Astrocyte (in vitro differentiated cells and primary cell): ENCODE data around the gene COL6A1. TPM values are rescaled to one million over a fixed set of nuclear protein-coding genes. Genes with fewer than 3 reads are reported as not detected.

Experiments used
- DNase-seq: peaks from one replicate; pipeline ENCODE4 v3.0.0-alpha.2; 2010; ENCODE audit warnings: low read depth
- FAIRE-seq: peaks from 2 replicates; lab custom pipeline; 2011; peaks lifted over from hg19 to GRCh38; lab: Jason Lieb, UNC
- H2AFZ ChIP-seq: 2 replicates; pipeline ENCODE4 v1.6.0; 2012; ENCODE audit warnings: low read depth, low read length, inconsistent platforms
- H3K27ac ChIP-seq: 2 replicates; pipeline ENCODE4 v1.5.1; 2011; ENCODE audit warnings: low read depth, low read length, inconsistent platforms
- H3K27me3 ChIP-seq: 2 replicates; pipeline ENCODE4 v1.6.0; 2011; ENCODE audit warnings: low read length, inconsistent platforms; ENCODE audit not compliant: insufficient read depth
- H3K36me3 ChIP-seq: 2 replicates; pipeline ENCODE4 v1.5.1; 2011; ENCODE audit warnings: low read length, inconsistent platforms; ENCODE audit not compliant: insufficient read depth
- H3K4me1 ChIP-seq: 2 replicates; pipeline ENCODE4 v1.5.1; 2011; ENCODE audit warnings: low read length, inconsistent platforms; ENCODE audit not compliant: insufficient read depth
- H3K4me2 ChIP-seq: 2 replicates; pipeline ENCODE4 v1.6.0; 2012; ENCODE audit warnings: low read length, inconsistent platforms
- H3K4me3 ChIP-seq: 2 replicates; pipeline ENCODE4 v1.5.1; 2011; ENCODE audit warnings: low read depth, mild to moderate bottlenecking, low read length, inconsistent platforms; ENCODE audit not compliant: insufficient read depth
- H3K79me2 ChIP-seq: 2 replicates; pipeline ENCODE4 v1.6.0; 2012; ENCODE audit warnings: mild to moderate bottlenecking, low read length, inconsistent platforms; ENCODE audit not compliant: insufficient read depth
- H3K9ac ChIP-seq: 2 replicates; pipeline ENCODE4 v1.6.0; 2012; ENCODE audit warnings: mild to moderate bottlenecking, low read length, inconsistent platforms
- H3K9me3 ChIP-seq: 2 replicates; pipeline ENCODE4 v1.5.1; 2012; ENCODE audit warnings: low read depth, mild to moderate bottlenecking, low read length, inconsistent platforms; ENCODE audit not compliant: insufficient read depth
- H4K20me1 ChIP-seq: 2 replicates; pipeline ENCODE4 v1.6.0; 2012; ENCODE audit warnings: low read length, inconsistent platforms; ENCODE audit not compliant: insufficient read depth
- H3K27ac Mint-ChIP-seq: one replicate; pipeline ENCODE4 v1.8.0; 2021; ENCODE audit warnings: mild to moderate bottlenecking, mixed read lengths; ENCODE audit not compliant: unreplicated experiment
- H3K27me3 Mint-ChIP-seq: one replicate; pipeline ENCODE4 v1.8.0; 2021; ENCODE audit warnings: low read depth, mixed read lengths; ENCODE audit not compliant: unreplicated experiment
- H3K36me3 Mint-ChIP-seq: one replicate; pipeline ENCODE4 v1.8.0; 2021; ENCODE audit warnings: low read depth, mixed read lengths; ENCODE audit not compliant: unreplicated experiment
- H3K4me1 Mint-ChIP-seq: one replicate; pipeline ENCODE4 v1.8.0; 2021; ENCODE audit warnings: low read depth, mixed read lengths; ENCODE audit not compliant: unreplicated experiment
- H3K4me3 Mint-ChIP-seq: one replicate; pipeline ENCODE4 v1.8.0; 2021; ENCODE audit warnings: mild to moderate bottlenecking, moderate library complexity, mixed read lengths; ENCODE audit not compliant: unreplicated experiment
- H3K9me3 Mint-ChIP-seq: one replicate; pipeline ENCODE4 v1.8.0; 2021; ENCODE audit warnings: mild to moderate bottlenecking, mixed read lengths; ENCODE audit not compliant: unreplicated experiment
- EZH2 ChIP-seq: IDR thresholded peaks from 2 replicates; pipeline ENCODE4 v1.6.1; 2012; ENCODE audit warnings: mild to moderate bottlenecking, low read length, inconsistent platforms; ENCODE audit not compliant: insufficient read depth
- total RNA-seq: library from RNA; stranded (reverse); gene quantifications from 2 replicates; pipeline ENCODE4 v1.2.1, GENCODE V29; 2021
- TF ChIP-seq, protein P1 (sequence below): IDR thresholded peaks from 2 replicates; pipeline ENCODE4 v1.5.1; 2011; ENCODE audit warnings: low read depth, mild to moderate bottlenecking, inconsistent platforms, low read length, moderate library complexity; ENCODE audit not compliant: insufficient read depth

The COL6A1 gene
- total RNA-seq, 1 donor from 2014 or later: 131 TPM

DNA sequence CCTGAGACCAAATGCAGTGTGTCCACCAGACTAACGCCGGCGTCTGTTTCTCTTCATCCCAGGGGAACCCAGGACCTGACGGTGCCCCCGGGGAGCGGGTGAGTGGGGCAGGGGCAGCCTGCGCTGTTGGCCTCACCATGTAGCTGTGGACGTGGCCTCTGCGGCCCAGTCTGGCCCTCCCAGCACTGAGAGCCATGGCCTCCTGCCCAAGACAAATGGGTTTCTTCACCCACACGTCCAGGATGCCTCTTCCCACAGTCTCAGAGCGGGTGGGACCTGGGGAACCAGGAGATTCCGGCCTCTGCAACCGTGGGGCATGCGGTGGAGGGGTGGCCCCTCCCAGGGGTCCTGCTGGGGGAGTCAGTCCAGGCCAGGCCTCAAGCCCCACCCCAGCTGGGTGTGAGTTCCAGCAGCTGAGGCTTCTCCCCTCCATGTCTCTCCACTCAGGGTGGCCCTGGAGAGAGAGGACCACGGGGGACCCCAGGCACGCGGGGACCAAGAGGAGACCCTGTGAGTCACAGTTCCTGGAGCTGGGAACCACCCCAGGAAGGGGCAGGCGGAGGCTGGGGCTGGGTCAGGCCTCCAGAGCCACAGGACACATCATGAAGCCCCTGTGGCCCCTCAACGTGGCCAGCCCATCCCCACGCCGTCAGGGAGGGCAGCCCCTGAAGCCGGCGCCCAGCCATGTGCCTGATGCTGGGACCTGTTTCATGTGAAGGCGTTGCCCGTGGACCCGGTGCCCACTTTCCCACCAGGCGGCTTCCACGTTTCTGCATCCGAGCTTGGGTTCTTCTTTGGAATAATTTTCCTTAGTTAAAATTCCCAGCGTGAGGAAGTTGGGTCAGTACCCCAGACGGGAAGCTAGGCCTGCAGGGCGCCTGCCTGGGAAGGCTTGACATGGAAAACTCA lies 11.0 kb downstream of the COL6A1 start:
- Histone ChIP-seq H4K20me1 (peaks cover 72% of the 10 kb centered on the region), H3K9ac (no peak overlapping the region), H3K36me3 (peaks cover 34% of the 10 kb centered on the region), H2AFZ (no peak overlapping the region), H3K4me1 (peaks cover 10% of the 10 kb centered on the region), H3K79me2 (peaks cover 84% of the 10 kb centered on the region), H3K4me2 (no peak overlapping the region), H3K4me3 (no peak overlapping the region), H3K27ac (no peak overlapping the region), H3K27me3 (no peaks in the 10 kb centered on the region), H3K9me3 (no peaks in the 10 kb centered on the region)
- Mint-ChIP-seq H3K4me3 (no peak overlapping the region), H3K27me3 (no peaks in the 10 kb centered on the region), H3K9me3 (no peaks in the 10 kb centered on the region), H3K36me3 (no peaks in the 10 kb centered on the region), H3K4me1 (no peaks in the 10 kb centered on the region), H3K27ac (no peak overlapping the region)
- TF ChIP-seq EZH2: no peak
- TF ChIP-seq, protein P1, sequence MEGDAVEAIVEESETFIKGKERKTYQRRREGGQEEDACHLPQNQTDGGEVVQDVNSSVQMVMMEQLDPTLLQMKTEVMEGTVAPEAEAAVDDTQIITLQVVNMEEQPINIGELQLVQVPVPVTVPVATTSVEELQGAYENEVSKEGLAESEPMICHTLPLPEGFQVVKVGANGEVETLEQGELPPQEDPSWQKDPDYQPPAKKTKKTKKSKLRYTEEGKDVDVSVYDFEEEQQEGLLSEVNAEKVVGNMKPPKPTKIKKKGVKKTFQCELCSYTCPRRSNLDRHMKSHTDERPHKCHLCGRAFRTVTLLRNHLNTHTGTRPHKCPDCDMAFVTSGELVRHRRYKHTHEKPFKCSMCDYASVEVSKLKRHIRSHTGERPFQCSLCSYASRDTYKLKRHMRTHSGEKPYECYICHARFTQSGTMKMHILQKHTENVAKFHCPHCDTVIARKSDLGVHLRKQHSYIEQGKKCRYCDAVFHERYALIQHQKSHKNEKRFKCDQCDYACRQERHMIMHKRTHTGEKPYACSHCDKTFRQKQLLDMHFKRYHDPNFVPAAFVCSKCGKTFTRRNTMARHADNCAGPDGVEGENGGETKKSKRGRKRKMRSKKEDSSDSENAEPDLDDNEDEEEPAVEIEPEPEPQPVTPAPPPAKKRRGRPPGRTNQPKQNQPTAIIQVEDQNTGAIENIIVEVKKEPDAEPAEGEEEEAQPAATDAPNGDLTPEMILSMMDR: no peak
- FAIRE-seq (no peak), DNase-seq (no peak)

- no peaks in the 10 kb centered on the region for H3K27me3 Mint-ChIP-seq
- H3K27ac Mint-ChIP-seq: no peak overlapping the region
- H3K9me3 Mint-ChIP-seq: no peaks in the 10 kb centered on the region
- Histone ChIP-seq H2AFZ (no peak overlapping the region), H3K9me3 (no peaks in the 10 kb centered on the region), H4K20me1 (peaks cover 71% of the 10 kb centered on the region), H3K4me1 (peaks cover 10% of the 10 kb centered on the region), H3K36me3 (peaks cover 37% of the 10 kb centered on the region), H3K79me2 (peaks cover 82% of the 10 kb centered on the region), H3K27ac (no peak overlapping the region), H3K4me3 (no peak overlapping the region), H3K27me3 (no peaks in the 10 kb centered on the region), H3K4me2 (no peak overlapping the region), H3K9ac (no peak overlapping the region)
- H3K36me3 Mint-ChIP-seq: no peaks in the 10 kb centered on the region
- no peak overlapping the region for H3K4me3 Mint-ChIP-seq
- TF ChIP-seq, protein P1: no peak
- no peak for TF ChIP-seq EZH2
- H3K4me1 Mint-ChIP-seq: no peaks in the 10 kb centered on the region
- no peak for DNase-seq
- FAIRE-seq: no peak
These were observed 11.9 kb downstream of the COL6A1 start for GRCh38 chr21:45993210-45994085.
